Transverse colon (tissue), 4 donors: Measurements from ENCODE around the gene RSU1. TPM values are rescaled to one million over a fixed set of nuclear protein-coding genes. Genes with fewer than 3 reads are reported as not detected.
"Not testable (repeated sequence)": the region's sequence is repeated elsewhere in the genome, so short reads cannot be mapped to it uniquely, and the experiment has no call there.

ENCODE experiments used
- DNase-seq: peaks from one replicate; pipeline ENCODE4 v3.0.0-alpha.2; 2019
- H3K27ac ChIP-seq, 4 donors: fragments of 200-600 bp; sonication (generic); 2 replicates each; pipeline ENCODE4 v1.5.1; 2016 to 2018; ENCODE audit warnings: inconsistent platforms in 4 of 4
- H3K27me3 ChIP-seq: fragments of 200-600 bp; sonication (generic); 2 replicates; pipeline ENCODE4 v1.5.1; 2017; ENCODE audit warnings: inconsistent platforms
- H3K36me3 ChIP-seq, 4 donors: fragments of 200-600 bp; sonication (generic); 2 replicates each; pipeline ENCODE4 v1.5.1; 2017 to 2019; ENCODE audit warnings: inconsistent platforms in 4 of 4
- H3K4me1 ChIP-seq, 4 donors: fragments of 200-600 bp; sonication (generic); 2 replicates each; pipeline ENCODE4 v1.5.1; 2017 to 2020; ENCODE audit warnings: inconsistent platforms in 4 of 4
- H3K4me3 ChIP-seq, 4 donors: fragments of 200-600 bp; sonication (generic); 1 replicate in 1 of 4; 2 replicates in 3 of 4; pipeline versions ENCODE4 v1.5.1 to v1.6.1; 2017 to 2019; ENCODE audit warnings: inconsistent platforms in 4 of 4
- H3K9me3 ChIP-seq, 2 donors: fragments of 200-600 bp; sonication (generic); 2 replicates each; pipeline ENCODE4 v1.5.1; 2017 to 2019; ENCODE audit warnings: inconsistent platforms in 2 of 2
- EP300 ChIP-seq: sonication (generic); formaldehyde crosslinking; IDR thresholded peaks from one replicate; pipeline ENCODE4 v1.6.1; 2017; ENCODE audit warnings: antibody characterized with exemption, low read depth
- POLR2A ChIP-seq: fragments of 450-650 bp; IDR thresholded peaks from one replicate; pipeline ENCODE4 v1.6.1; 2016; ENCODE audit warnings: antibody characterized with exemption, mild to moderate bottlenecking, moderate library complexity
- POLR2AphosphoS5 ChIP-seq, 3 donors: sonication (generic); formaldehyde crosslinking; IDR thresholded peaks; one replicate each; pipeline ENCODE4 v1.6.1; 2016; ENCODE audit warnings: antibody characterized with exemption in 3 of 3
- WGBS, 2 donors: methylation state at CpG; one replicate each; pipeline ENCODE4 v1.1.5; 2018; ENCODE audit warnings: low coverage in 1 of 2; 5-methylcytosine and 5-hydroxymethylcytosine counted together
- in situ Hi-C, 4 donors: fragments of 200-750 bp; cut with MboI; loops; one replicate each; pipeline versions ENCODE4 v1.15.0 to v1.15.1; 2017; ENCODE audit warnings: low sequenced_read_pairs in 3 of 4, low pct_ligation_motif_present in 1 of 4, low pct_unique_long_range_greater_than_20kb in 1 of 4
- intact Hi-C: fragments of 100-400 bp; cut with DNase I; formaldehyde crosslinking; loops from one replicate; pipeline ENCODE4 v1.15.1; 2023; ENCODE audit warnings: low total_unique reads
- total RNA-seq, 4 donors: library from RNA; depleted of rRNA; stranded (reverse); fragments of >200 nt; gene quantifications; one replicate each; pipeline ENCODE4 v1.1.0, GENCODE V29; 2016
- TF ChIP-seq, protein P1 (sequence below), 5 experiments: fragments of 200-600 bp in 3 of 5; fragments of 450-650 bp in 2 of 5; sonication (generic) in 3 of 5; IDR thresholded peaks; 1 replicate in 2 of 5; 2 replicates in 3 of 5; pipeline ENCODE4 v1.5.1; 2016 to 2017; ENCODE audit warnings: antibody characterized with exemption in 5 of 5, inconsistent platforms in 3 of 5, mild to moderate bottlenecking in 2 of 5, moderate library complexity in 1 of 5

Gene RSU1
- total RNA-seq, 4 donors from 2014 or later, result 25.9 to 132 (median 67.0) TPM

- WGBS, 2 donors, result 18 to 56% methylated on average over 4 to 9 of the region's 9 CpGs
- TF ChIP-seq POLR2AphosphoS5 (IDR thresholded peaks at IDR 0.05), result no peak
- no peak for TF ChIP-seq EP300
- TF ChIP-seq, protein P1, sequence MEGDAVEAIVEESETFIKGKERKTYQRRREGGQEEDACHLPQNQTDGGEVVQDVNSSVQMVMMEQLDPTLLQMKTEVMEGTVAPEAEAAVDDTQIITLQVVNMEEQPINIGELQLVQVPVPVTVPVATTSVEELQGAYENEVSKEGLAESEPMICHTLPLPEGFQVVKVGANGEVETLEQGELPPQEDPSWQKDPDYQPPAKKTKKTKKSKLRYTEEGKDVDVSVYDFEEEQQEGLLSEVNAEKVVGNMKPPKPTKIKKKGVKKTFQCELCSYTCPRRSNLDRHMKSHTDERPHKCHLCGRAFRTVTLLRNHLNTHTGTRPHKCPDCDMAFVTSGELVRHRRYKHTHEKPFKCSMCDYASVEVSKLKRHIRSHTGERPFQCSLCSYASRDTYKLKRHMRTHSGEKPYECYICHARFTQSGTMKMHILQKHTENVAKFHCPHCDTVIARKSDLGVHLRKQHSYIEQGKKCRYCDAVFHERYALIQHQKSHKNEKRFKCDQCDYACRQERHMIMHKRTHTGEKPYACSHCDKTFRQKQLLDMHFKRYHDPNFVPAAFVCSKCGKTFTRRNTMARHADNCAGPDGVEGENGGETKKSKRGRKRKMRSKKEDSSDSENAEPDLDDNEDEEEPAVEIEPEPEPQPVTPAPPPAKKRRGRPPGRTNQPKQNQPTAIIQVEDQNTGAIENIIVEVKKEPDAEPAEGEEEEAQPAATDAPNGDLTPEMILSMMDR (IDR thresholded peaks at IDR 0.05), result no peak
- TF ChIP-seq POLR2A, result no peak
- Histone ChIP-seq H3K36me3 (no peaks in the 10 kb centered on the region), H3K27ac (peak overlapping the region in 2 of 4 donors; percentile 1 to 13), H3K9me3 (no peaks in the 10 kb centered on the region), H3K27me3 (no peaks in the 10 kb centered on the region), H3K4me1 (peaks cover 0 to 19% (median 5%) of the 10 kb centered on the region in 4 donors), H3K4me3 (no peak overlapping the region)
- intact Hi-C loops (no loop called here), in situ Hi-C loops (loop anchor here (25.0 kb wide), 1 partner anchor 609 kb away; no protein-coding TSS in a partner anchor)
- peak; percentile 10 for DNase-seq
Observed at GRCh38 chr10:16828701-16829175, 11.5 kb upstream of the RSU1 start.

- peak; percentile 59 for DNase-seq
- in situ Hi-C loops (loop anchor here (25.0 kb wide), 1 partner anchor 609 kb away; no protein-coding TSS in a partner anchor), intact Hi-C loops (no loop called here)
- peaks cover 0 to 19% (median 5%) of the 10 kb centered on the region in 4 donors for H3K4me1 ChIP-seq
- no peaks in the 10 kb centered on the region for H3K9me3 ChIP-seq
- 9% methylated on average over 7 to 11 of the region's 11 CpGs for WGBS, 2 donors
- no peak for TF ChIP-seq POLR2AphosphoS5 (IDR thresholded peaks at IDR 0.05)
- no peak for TF ChIP-seq POLR2A
- no peak for TF ChIP-seq EP300
- TF ChIP-seq, protein P1 (IDR thresholded peaks at IDR 0.05), result peak; percentile 53 to 68 (median 63)
- no peaks in the 10 kb centered on the region for H3K36me3 ChIP-seq
- no peaks in the 10 kb centered on the region for H3K27me3 ChIP-seq
- H3K4me3 ChIP-seq, result no peak overlapping the region
- H3K27ac ChIP-seq, result peak overlapping the region in 2 of 4 donors; percentile 13 to 15
Observed at GRCh38 chr10:16828114-16828568, 10.9 kb upstream of the RSU1 start.

GRCh38 chr10:16827474-16827873, 10.2 kb upstream of the RSU1 start:
- H3K4me3 ChIP-seq, H3K36me3 ChIP-seq, H3K27ac ChIP-seq, H3K27me3 ChIP-seq, H3K9me3 ChIP-seq, intact Hi-C loops, DNase-seq: not testable (repeated sequence)
- in situ Hi-C loops, result loop anchor here (25.0 kb wide), 1 partner anchor 610 kb away; no protein-coding TSS in a partner anchor
- 66% methylated on average over 8 of the region's 8 CpGs; no CpG with 5 or more reads in 1 of the 2 donors for WGBS, 2 donors
- peaks cover 0 to 17% (median 4%) of the 10 kb centered on the region in 4 donors for H3K4me1 ChIP-seq

DNA sequence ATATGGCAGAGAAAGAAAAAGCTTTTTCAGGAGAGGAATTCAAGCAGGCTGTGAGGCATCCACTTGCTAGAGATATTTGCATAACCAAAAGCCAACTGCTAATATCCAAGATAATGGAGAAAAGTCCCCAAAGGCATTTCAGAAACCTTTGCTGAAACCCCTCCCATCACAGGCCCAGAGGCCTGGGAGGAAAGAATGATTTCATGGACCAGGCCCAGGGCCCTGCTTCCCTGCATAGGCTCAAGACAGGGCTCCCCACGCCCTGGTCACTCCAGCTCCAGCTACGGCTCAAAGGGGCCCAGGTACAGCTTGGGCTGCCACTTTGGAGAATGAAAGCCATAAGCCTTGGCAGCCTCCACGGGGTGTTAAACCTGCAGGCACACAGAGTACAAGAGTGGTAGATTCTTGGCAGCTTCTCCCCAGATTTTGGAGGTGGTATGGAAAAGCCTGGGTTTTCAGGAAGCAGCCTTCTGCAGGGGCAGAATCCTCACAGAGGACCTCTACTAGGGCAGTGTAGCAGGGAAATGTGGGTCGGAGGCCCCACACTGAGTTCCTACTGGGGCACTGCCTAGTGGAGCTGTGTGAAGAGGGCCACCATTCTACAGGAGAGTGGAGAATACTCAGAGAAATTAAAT, 5.6 kb upstream of the RSU1 start:
- no peak for DNase-seq
- in situ Hi-C loops, result loop anchor here in 1 of 4 donors (25.0 kb wide), 1 partner anchor 814 kb away; the partner anchor contains the start of gene STAM
- Histone ChIP-seq H3K27ac (no peak overlapping the region), H3K4me3 (no peak overlapping the region), H3K9me3 (peaks cover 4 to 7% of the 10 kb centered on the region in 2 donors), H3K36me3 (no peaks in the 10 kb centered on the region), H3K27me3 (no peaks in the 10 kb centered on the region), H3K4me1 (peaks cover 0 to 6% (median 2%) of the 10 kb centered on the region in 4 donors)
- TF ChIP-seq EP300, result no peak
- TF ChIP-seq, protein P1 (IDR thresholded peaks at IDR 0.05), result no peak
- TF ChIP-seq POLR2A, result no peak
- no peak for TF ChIP-seq POLR2AphosphoS5 (IDR thresholded peaks at IDR 0.05)
- intact Hi-C loops, result no loop called here
- WGBS, 2 donors, result 91% methylated on average over 4 of the region's 4 CpGs; no CpG with 5 or more reads in 1 of the 2 donors
